HG03520 (cell line): Measurements from ENCODE around the gene MRTFB.

ENCODE experiments used
- ATAC-seq: cut with Tn5 transposase; IDR thresholded peaks from one replicate; pipeline ENCODE4 v1.9.1; 2021; ENCODE audit warnings: mild to moderate bottlenecking, moderate library complexity; ENCODE audit not compliant: unreplicated experiment

MRTFB gene

DNA sequence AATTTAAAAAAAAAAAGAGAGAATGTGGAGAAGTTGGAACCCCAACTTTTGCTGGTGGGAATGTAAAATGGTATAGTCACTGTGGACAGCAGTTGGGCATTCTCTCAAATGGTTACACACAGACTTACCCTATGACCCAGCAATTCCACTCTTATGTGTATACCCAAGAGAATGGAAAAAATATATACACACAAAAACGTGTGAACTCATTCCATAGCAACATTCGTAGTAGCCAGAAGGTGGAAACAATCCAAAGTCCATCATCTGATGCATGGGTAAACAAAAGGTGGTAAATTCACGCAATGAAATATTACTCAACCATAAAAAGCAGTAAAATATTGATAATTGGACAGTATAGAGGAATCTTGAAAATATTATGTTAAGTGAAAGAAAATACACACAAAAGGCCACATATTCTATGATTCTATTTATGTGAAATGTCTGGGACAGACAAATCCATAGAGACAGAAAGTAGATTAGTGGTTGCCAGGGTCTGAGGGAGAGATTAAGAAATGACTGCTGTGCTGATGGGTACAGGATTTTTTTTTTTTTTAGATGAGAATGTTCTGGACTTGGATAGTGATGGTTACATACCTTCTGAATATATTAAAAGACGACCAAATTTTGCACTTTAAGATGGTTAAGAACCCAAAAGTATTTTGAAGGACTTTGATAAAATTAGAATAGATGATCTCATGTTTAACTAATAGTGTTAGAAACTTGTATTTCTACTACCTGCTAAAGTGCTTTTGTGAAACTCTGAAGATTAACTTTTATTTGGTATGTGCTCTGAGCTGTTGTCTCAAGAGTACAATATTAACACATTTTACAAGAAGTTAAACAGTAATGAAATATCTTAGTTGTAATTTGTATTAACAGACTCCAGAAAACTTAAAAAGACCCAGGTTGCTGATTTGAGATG is 60.9 kb downstream of the MRTFB start:
- ATAC-seq = no peak

DNA sequence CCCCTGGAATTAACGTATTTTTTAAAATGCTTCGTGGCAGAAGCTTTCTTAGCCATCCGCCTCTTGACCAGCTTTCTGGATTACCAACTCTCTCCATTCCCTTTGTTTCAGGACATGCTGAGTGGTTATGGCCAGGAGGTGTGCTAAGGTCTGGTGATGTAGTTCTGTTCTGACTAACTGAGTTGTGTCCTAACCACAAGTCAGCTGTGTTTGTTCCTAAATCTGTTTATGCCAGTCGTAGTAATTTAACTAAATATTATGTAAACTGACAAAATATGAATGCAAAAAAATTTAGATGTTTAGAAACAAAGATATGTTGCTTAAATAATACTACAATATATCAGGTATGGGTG is 61.6 kb downstream of the MRTFB start:
- no peak for ATAC-seq

DNA sequence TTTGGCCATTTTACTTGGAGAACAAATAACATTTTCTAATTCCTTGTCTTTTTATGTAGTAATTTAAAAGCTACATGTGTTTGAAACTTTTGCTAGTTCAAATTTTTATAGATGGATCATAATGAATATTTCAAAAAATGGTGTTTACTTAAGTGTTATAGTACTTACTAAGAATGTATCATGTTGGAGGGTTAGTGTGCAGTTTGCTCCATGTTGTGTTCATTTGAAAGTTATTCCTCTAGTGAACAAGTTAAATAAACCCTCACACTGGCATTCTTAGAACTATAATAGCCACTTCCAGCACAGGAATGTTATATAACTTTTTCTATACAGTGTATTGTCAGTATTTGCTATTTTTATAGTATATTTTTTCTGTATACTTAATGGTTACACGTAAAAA is 62.8 kb downstream of the MRTFB start:
- ATAC-seq = no peak

DNA sequence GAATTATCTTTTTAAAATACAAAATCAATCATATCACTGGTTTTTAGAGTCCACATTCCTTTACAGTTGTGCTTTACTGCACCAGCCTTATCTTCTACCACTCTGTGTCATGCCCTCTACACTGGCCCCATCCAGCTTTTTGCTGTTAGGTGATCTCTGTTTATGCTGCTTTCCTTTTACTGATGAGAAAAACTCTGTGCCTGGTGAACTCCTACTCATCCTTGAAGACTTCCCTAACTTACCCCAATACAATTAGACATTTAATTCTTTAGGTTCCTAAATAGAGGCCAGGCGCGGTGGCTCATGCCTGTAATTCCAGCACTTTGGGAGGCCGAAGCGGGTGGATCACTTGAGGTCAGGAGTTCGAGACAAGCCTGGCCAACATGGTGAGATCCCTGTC is 64.6 kb downstream of the MRTFB start:
- no peak for ATAC-seq

DNA sequence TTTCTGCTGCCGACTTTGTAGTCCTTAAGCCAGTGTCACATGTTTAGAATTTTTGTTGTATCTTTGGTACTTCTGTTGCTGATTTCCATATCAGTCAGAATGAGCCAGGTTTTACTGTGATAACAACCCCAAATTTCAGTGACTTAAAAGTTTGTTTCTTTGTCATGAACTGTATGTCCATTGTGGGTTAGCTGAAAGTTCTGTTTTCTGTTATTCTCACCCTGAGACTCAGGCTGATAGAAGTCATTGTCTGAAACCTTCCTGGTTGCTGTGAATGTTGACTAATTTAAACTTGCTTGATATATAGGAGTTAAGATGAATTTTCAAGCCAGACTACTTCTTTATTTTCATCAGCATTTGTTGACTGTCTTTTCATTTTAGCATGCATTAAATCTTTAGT is 68.8 kb downstream of the MRTFB start:
- no peak for ATAC-seq

DNA sequence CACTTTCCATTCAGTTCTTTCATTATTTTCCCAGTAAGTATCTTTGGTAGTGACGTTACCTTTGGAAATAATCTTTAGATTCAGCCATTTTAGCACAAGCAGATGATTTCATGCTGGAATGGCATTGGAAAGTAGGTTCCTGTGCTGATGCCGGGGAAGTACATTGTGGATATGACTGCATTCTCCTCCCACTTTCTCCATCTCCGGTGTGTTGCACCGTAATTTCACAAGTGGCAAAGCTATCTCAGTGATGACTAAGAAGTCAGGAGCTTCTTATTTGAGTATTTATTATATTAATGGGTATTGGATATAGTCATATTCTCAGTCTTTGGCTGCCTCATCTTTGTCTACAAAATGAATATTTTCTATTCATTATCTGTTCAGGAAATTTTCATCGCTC is 69.8 kb downstream of the MRTFB start:
- no peak for ATAC-seq

DNA sequence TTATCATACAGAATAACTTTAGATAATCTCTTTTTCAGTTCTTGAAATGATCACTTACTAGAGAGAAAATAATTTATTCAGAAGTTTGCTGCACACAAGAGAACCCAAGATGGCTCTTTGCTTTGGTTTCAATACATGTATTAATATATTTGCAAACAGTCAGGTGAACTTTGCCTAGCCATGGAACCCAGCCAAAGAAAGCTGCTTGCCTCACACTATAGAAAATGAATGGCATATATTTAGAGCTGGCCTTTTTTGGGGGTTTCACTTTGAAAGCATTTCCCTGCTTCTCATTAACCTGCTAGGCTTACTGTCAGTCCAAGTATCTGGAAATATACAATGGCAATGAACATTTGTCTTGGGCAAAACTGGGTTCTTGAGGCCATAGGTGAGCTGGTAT is 75.3 kb downstream of the MRTFB start:
- no peak for ATAC-seq

DNA sequence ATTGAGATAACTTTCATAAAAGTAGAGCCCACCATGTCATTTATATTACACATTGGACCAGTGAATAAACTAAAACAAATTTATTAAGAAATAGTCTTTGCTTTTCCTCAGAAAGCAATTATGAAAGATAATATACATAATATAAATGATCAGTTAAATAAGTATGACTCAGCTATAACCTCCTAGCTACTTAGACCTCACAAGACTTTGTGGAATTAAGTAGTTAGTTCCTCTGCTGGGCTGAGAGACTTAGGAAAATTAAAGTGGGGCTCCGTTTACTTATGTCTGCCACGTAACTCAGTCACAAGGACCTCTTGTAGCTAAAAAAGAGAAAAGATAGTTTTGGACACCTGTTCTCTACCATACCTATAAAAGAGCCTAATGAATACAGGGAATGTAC is 76.9 kb downstream of the MRTFB start:
- ATAC-seq = no peak

DNA sequence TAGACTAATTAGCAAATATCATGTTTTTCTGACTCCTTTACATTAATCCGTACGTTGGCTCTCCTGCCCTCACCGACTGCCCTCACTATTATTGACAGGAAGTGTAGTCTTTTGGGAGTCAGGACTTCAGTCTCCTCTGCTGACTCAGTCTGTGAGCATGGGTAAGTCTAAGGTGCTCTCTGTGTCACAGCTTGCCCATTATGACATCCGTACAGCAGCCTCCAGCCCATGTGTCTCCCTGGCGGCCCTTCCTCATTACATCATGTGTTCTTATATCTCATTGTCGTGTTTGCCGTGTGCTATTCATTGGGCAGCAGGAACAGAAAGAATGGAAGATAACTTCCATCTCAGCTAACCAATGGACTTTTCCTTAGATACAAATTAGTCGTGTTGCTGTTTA is 77.5 kb downstream of the MRTFB start:
- ATAC-seq = no peak

DNA sequence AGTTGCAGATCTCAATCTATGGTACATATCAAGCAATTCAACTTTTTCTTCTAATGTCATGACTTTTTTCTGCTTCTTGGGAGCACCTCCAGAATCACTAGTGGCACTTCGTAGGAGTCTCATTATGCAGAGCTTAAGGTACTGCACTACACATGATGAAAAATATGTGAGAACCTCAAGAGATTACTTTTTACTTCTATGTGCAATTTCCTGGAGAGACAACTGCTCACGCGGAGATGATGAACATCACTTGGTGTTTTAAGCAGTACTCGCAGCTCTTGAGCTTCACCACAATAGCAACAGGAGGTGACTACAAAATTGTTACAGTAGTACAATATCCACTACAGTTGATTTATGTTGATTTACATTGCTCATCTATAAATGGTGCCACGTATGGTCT is 79.7 kb downstream of the MRTFB start:
- no peak for ATAC-seq

DNA sequence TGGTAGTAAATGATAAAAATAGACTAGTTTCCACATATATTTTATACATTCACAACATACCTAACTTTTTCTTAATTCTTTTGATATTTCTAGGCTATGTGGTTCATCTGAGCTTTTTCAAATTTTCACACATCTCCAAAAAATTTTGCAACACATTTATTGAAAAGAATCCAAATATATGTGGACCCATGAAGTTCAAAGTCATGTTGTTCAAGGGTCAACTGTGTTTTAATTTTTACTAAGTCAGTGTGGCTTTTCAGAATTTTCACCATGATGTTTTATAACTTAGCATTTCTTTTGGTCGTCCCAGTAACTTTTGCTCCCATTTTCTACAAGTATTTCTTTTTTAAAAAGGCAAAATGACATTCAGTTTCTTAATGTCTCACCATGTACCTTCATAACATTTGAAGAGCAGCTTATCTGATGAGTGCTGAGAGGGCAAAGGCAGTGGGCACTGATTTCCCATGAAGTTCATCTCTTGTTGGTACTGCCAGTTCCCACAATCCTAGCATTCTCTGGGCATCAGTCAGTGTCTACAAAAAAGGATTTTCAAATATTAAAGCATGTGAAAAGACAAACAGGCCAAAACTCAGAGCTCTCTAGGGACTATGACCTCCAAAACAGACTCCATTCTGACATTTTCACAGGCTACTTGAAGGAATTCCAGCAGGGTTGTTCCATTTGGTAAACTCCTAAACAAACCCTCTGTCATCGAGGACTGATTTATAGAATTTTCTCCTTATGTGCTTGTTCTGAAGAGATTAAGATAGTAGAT is 80.3 kb downstream of the MRTFB start:
- no peak for ATAC-seq

DNA sequence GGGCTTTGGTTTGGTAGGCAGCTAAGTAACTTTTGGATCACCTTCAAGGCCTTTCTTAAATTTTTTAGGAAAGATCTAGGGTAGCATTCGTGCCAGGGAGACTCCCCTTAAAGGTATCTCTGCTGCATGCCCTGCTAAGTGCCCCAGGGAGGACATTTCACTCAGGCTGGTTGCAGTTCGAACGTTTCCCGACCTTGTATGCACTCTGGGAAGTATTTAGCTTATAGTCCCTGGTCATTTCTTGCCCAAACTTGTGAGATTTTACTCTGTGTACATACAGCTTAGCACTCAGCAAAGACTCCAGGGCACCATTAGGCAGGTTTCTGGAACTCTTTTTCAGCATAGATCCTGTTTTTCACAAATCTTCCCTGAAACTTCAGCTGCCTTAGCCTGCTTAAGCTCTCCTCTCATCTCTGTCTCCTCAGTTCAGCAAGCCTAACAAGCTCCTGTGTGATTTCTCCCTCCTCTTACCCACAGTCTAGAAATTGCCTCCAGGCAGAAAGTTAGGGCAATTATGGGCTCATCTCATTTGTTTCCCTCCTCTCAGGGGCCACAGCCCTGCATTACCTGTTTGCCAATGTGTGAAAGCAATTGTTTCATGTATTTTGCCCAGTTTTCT is 84.6 kb downstream of the MRTFB start:
- ATAC-seq = no peak

DNA sequence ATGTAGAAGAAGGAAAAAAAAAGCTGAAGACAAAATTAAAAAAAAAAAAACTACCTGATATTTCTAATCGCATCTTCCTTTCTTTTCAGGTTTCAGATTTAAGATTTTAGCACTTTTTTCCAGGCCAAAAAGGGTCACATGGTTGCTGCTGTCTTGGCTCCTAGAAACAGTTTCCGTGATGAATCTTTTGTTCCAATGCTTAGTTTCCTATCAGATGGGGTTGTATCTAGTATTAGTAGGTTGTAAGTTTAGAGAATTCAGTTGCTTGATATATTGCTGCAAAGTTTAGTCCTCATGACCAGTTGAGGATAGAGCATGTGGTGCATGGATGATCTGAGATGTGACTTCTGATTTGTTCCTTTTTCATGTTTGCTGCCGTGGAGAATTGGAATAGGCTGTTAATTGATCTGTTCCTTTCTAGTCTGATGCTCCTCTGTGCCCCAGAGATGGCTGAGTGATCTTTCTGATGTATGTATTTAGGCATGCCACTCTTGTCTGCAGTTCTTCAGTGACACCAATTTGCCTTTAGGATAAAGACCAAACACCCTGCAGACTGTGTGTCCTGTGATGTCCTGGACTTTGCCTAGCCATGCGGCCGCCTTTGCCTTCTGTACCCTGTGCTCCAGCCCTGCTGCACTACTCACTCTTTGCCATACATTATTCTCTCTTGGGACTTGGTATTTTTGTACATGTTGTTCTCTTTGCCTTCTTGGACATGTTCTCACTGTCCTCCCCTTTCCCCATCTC is 94.0 kb downstream of the MRTFB start:
- ATAC-seq = no peak

DNA sequence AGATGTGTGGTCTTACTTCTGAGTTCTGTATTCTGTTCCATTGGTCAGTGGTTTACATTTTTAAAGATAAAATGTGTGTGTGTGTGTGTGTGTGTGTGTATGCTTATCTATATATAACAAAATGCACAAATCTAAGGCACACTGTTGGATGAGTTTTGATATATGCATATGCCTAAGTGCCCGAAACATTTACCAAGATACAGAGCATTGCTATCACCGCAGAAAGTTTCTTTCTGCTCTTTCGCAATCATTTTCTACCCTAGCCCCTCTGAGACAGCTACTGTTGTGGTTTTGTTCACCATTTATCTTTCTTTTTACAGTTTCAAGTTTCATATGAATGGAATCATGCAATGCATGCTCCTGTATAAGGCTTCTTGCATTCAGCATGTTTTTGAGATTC is 97.0 kb downstream of the MRTFB start:
- ATAC-seq = no peak

DNA sequence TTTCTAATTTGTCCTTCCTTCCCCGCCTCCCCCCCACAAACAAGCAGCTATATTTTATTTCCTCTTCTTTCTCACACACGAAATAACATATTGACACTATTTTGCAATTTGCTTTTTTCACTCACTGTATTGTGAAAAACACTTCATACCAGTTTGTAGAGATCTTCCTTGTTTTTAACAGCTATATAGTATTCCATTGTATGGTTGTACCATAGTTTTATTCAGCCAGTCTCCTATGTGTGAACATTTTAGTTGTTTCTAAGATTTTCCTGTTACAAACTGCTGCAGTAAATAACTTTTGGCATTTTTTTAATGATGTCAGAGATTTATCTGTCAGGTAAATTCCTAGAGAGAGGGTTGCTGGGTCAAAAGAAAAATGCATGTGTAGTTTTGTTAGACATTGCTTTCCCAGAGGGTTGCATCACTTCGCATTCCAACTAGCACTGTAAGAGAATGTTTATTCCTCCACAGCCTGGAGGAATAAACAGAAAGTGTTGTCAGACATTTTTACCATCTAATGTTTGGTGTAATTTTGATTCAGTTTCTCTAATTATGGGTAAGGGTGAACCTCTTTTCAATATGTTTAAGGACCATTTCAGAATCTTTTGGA is 101.2 kb downstream of the MRTFB start:
- ATAC-seq = no peak

DNA sequence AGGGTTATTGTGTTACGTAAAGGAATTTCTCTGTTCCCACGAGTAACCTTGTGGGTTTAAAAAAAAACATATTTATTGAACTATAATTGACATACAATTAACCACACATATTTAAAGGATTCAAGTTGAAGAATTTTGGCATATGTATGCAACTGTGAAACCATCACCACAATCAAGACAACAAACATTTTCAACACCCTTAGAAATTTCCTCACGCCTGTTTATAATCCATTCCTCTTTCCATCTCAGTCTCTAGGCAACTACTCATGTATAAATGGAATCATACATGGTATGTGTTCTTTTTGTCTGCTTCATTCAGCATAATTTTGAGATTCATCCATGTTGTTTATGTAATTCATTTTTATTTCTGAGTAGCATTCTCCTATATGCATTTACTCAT is 104.0 kb downstream of the MRTFB start:
- no peak for ATAC-seq

DNA sequence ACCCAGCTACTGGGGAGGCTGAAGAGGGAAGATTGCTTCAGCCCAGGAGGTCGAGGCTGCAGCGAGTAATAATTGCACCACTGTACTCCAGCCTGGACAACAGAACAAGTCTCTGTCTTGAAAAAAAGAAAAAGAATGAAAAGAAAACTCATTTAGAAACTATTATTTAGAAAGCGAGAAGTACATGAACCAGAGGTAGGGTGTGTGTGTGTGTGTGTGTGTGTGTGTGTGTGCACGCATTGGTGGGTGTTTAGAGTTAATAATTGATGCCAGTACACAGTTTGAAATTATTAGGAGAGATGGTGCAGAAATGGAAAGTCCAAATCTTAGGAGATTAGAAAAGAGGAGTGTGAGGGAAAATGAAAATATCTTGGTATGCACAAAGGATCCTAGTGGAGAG is 106.6 kb downstream of the MRTFB start:
- ATAC-seq = no peak

DNA sequence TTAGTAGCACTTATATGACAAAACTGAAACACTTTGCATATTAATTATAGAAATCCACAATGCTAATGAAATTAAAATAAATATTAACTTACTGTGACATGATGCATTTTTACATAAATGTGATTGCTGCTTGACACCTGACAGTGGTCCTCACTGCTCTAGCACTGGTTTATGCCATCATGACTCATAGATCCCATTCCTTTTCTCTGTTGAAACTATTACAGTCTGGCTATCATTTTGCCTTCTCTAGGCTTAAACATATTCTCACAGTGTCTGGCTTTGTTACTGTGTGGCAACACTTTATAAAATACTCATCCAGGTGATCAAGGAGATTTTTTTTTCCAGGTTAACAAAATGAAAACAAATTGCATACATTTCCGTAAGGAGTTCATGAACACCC is 108.0 kb downstream of the MRTFB start:
- no peak for ATAC-seq

DNA sequence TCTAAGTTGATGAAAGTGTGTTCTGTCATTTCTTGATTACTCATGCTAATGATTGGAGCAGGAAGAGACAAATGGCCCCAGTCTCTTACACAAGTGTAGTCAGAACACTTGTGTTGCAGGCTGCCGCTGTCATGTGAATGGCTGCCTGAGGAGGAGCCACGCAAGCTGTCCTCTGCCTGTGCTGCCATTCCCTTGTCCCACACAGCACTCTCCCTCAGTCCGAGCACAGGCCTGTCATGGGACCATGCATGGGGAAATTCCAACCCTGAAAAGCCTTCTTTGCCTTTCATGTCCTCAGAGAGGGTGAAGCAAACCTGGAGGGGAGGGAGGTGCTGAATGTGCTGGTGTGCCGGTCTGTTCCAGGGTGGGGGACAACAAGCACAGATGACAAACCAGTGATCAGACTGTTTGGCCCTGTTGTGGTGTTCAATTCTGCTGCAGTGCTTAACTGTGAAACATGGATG is 109.4 kb downstream of the MRTFB start:
- ATAC-seq = no peak

DNA sequence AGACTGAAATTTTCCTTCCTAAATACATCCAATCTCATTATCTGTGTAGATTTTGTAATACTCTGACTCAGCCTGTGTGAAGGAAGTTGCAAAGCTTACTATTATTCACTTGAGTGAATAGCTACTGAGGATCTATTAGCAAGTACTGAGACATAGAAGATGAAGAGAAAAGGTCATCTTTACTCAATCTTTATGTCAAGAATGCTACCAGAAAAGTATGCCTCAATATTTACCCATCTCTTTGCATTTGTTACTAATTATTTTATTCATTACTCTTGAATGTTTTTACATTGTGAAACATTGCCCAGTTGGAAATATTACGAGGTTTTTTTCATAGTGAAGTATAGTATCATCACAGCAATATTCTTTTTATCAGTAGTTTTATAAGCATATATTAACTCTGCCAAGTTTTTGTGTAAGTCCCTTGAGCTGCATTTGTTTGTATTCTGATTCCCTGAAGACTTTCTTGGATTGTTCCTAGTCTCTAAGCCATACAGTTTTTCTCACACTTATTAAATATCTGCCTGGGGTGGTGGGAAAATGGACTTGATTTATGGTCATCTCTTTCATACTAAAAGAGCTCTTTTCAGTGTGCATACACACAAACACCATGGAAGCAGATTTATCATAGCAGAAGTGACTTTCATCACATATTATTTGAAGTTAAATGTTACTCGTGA is 110.4 kb downstream of the MRTFB start:
- no peak for ATAC-seq
